Fibroblast of peridontal ligament (primary cell): ENCODE measurements around the gene SMG1.
"Not testable (repeated sequence)": the region's sequence is repeated elsewhere in the genome, so short reads cannot be mapped to it uniquely, and the experiment has no call there.

Experiments used
- DNase-seq: peaks from one replicate; pipeline ENCODE4 v3.0.0-alpha.2; 2010; ENCODE audit errors: extremely low read depth

SMG1 gene

DNA sequence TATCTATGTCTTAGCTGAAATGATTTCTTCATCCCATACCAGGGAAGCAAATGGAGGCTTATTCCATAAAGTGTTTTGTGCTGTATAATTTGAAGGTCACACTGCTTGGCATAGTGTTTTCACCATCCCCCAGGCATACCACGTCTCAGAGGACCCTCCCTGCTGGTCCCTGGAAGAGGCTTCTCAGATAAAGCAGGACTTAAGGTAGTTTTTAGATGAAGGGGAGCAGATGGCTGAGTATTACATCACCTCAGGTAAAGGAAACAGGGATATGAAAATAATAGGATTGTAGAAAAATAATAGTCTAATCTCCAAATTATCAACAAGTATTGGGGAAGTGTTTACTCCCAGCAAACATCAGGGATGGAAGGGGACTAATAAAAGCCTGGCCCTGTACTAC lies 7.3 kb upstream of the SMG1 start:
- DNase-seq, result no peak

DNA sequence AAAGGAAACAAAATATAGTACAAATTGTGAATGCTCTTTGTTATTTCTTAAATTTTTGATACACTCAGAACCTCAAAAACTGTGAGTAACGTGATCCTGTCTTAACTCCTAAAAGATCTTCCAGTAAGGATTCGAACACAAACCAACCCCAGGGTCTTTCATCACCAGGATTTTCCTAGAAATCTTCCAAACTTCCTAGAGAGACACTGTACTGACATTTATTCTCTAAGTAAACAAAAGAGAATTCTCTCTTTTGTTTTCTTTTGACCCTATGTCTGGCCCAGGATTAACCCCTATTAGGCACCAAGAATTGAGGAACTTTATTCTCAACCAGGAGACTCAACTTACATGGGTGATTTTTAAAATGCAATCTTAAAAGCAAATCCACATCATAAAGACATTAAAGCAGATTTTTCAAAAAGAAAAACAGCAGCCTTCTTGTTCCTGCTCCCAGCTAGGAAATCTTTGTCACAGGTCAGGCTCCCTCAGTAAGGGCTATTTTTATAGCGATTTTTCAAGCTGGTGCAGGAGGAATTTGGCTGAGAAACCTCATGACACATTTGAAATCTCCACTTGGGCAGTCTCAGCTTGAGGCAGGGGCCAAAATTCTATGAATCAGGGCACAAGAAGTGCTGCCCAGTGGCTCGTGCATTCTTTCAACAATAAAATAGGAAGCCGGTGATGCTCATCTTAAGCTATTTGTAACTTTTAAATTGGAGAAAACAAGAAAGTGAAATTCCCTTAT lies 6.2 kb upstream of the SMG1 start:
- DNase-seq, result peak; percentile 54

DNA sequence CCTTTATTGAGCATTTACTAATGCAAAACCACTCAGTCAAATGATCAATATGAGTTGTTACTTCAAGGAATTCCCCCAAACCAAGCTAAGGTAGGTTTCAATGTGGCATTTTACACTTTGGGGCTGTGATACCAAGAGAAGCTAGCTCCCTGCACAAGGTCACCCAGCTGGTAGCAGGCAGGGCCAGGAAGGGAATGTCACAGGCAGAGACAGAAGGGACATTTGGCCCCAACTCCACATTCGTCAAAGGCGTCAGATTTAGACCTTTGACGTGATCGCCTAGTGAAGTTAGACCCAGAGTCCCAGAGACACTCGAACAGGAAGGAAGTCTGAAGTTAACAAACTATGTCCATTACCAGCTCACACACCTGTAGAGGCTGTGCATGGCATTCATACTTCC lies 5.5 kb upstream of the SMG1 start:
- DNase-seq, result no peak

DNA sequence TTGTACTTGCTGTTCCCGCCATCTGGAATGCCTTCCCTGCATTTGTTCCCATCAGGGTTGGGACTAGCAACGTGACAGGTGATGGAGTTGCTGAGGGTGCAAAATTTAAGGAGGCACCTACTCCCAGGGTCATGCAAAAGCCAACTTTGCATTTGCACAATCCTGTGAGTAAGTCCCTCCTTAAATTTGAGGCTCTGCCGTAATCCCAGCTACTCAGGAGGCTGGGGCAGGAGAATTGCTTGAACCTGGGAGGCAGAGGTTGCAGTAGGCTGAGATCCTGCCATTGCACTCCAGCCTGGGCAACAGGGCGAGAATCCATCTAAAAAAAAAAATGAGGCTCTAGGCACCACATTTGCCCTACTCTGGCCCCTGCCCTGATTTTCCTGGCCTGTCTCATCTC lies 3.9 kb upstream of the SMG1 start:
- not testable (repeated sequence) for DNase-seq

DNA sequence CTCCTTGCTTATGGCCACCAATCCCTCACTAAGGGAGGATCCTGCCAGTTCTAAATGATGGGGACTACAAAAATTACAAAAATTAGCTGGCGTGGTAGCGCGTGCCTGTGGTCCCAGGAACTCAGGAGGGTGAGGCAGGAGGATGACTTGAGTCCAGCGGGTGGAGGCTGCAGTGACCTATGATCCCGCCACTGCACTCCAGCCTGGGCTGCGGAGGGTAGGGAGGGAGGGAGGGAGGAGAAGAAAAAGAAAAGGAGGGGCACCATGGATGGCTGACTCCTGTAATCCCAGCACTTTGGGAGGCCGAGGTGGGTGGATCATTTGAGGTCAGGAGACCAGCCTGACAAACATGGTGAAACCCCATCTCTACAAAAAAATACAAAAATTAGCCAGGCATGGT lies 1.9 kb upstream of the SMG1 start:
- DNase-seq, result not testable (repeated sequence)

DNA sequence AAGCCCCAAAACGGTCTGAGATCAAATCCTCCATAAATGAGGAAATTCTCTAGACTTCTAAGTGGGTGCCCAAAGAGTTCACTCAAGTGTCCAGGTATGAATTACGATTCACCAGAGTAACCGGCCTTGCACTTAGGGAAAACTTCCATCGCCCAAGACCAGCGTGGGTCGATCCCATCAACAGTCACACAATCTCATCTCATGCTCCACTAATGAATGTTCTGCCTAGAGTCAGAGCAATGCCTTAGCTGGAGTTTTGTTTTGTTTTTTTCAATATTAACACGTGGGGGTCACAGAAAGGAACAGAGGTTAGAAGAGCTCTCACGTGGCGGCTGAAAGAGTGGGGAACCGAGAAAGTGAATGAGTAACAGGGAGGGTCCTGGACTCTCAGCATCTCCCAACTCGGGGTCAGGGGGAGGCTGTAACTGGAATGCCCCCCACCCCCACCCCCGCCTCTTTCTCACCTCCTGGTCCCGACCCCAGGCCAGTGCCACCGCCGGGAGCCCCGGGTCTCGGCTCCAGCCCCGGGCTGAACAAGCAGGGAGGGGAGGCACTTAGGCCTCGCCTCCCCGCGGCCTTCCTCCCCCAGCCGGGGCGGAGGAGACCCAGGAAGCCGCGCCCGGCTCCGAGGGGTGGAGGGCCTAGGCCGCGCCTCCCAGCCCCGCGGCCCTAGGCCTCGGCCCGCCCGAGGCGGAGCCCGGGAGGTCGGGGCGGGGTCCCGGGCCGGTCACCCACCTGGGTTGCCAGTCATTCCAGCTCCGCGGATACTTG lies 808 bp downstream of the SMG1 start:
- peak; percentile 13 for DNase-seq

DNA sequence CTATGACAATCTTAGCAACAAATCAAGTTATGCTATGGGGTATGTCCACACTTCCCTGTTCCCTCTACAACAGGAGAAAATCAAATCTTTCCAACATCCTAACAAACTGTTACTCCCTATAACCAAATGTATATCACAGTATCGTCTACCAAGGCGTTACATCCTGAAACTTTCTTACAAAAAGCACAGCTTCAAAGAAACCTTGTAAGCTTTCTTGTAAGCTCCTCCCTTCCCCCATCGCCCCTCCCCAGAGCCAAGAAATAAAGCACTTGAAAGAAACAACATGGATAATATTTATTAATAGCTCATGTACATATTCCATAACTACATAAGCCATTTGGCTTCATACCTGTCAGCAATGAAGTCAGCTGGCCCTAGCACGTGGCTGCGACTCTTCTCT lies 2.3 kb downstream of the SMG1 start:
- not testable (repeated sequence) for DNase-seq

DNA sequence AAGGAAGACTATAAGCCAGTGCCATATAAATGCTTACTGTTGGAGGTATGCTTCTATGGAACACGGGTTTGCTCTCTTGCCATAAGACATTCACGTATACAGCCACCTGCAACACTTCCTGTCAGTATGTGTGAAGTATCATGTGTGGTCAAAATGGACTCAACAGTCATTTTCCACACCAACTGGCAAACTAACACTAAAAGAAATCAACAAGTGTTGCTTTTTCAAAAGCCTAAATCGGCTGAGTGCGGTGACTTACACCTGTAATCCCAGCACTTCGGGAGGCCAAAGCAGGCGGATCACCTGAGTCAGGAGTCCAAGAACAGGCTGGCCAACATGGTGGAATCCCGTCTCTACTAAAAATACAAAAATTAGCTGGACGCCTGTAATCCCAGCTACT lies 3.1 kb downstream of the SMG1 start:
- not testable (repeated sequence) for DNase-seq

DNA sequence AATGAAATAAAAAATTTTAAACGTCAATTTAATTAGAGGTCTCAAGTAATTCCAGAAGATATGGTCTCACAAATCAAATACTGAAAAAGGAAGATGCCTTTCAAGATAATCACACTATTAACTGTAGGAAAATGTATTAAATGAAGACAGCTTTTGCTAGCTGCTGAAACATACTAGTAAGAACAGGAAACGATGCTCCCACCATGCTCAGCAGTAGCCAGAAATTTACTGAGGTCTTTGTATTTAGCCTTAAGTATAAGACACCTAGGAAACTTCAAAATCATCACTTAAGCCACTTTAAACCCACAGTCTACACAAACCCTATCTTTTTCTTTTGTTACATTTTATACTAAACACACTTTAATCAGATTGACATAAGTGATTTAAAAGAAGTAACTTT lies 16.6 kb downstream of the SMG1 start:
- not testable (repeated sequence) for DNase-seq

DNA sequence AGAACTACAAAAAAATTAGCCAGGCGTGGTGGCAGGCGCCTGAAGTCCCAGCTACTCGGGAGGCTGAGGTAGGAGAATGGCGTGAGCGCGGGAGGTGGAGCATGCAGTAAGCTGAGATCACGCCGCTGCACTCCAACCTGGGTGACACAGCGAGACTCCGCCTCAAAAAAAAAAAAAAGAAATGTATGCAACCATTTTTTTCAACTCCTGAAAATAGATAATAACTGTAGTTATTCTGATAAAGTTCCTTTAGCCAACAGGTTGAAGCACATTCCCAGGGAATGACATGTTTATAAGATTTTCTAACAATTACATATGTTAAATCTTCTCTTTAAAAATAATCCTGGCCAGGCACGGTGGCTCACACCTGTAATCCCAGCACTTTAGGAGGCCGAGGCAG lies 17.5 kb downstream of the SMG1 start:
- not testable (repeated sequence) for DNase-seq

DNA sequence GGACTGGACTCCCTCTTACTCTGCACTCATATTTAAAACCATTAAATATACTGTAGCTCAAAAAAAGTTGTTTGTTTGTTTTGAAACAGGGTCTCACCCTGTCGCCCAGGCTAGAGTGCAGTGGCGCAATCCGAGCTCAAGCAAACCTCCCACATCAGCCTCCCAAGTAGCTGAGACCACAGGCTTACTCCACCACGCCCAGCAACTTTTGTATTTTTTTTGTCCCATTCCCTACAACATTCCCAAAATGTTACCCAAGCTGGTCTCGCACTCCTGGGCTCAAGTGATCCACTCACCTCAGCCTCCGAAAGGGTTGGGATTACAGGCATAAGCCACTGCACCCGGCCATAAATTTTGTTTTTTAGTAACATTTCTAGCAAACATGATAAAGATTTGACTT lies 23.4 kb downstream of the SMG1 start:
- not testable (repeated sequence) for DNase-seq

DNA sequence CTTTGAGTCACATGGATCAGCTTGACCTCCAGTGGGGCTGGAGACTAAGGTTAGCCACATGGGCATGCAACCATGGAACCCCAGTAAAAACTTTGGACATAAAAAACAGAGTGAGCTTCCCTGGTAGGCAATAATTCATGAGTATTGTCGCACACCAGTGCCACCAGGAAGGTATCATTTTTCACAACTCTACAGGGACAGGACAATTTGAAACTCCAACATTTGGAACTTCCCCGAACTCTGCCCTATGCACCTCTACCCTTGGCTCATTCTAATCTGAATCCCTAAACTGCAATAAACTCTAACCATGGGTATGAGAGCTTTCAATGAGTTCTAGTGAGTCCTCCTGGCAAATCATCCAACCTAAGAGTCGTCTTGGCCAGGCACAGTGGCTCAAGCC lies 24.2 kb downstream of the SMG1 start:
- DNase-seq, result not testable (repeated sequence)

DNA sequence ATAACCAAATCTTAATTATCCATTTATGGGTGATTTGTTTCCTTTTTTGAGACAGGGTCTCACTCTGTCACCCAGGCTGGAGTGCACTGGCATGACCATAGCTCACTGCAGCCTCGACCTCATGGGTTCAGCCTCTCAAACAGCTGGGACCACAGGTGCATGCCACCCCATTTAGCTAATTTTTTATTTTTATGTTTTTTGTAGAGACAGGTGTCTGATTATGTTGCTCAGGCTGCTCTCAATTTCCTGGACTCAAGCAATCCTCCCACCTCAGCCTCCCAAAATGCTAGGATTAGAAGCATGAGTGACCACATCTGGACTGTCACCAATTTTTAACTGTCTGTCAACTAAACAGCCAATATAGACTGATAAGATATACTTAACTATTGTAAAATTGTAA lies 25.0 kb downstream of the SMG1 start:
- DNase-seq, result not testable (repeated sequence)

DNA sequence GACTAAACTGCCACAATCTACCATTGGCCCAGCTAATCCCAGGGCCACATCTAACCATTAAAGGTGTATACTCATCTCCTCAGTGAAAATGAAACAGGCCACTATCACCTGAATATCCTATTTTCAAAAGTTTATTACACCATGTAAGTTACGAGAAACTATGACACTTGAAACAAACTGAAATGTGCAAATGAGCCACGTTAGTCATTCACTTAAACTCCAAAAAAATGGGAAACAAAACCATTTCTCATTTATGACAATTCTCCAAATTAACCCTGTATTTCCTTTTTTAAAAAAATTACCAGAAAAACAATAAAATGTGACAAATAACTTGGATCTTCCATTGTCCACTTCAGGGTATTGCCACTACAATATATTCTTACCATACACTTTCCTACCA lies 41.8 kb downstream of the SMG1 start:
- not testable (repeated sequence) for DNase-seq

DNA sequence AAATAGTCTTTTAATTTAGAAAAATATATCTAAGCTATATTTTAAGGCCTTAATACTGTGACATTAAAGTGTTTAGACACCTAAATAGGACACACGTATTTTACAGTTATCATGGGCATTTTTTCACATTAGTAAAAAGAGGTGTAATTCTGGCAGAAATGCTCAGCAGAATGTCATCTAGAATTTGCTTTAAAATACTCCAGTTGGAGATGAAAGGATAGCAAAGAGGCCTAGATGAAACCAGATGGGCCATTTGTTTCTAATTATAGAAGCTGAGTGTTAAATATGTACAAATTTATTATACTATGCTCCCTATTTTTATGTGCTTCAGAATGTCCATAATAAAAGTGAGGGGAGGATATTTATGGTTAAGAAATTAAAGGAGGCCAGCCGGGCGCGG lies 48.5 kb downstream of the SMG1 start:
- peak; percentile 5 for DNase-seq

DNA sequence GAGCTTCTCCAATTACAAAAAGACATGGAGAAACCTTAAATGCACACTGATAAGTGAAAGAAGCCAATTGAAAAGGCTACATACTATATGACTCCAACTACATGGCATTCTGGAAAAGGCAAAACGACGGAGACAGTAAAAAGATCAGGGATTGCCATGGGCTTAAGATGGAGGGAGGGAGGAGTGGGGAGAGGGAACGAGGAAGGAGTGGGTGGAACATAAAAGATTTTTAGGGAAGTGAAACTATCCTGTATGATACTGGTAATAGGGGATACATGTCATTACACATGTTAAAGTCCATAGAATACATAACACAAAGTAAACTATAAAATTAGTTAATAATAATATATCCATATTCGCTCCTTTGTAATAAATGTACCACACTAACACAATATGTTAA lies 48.9 kb downstream of the SMG1 start:
- not testable (repeated sequence) for DNase-seq

DNA sequence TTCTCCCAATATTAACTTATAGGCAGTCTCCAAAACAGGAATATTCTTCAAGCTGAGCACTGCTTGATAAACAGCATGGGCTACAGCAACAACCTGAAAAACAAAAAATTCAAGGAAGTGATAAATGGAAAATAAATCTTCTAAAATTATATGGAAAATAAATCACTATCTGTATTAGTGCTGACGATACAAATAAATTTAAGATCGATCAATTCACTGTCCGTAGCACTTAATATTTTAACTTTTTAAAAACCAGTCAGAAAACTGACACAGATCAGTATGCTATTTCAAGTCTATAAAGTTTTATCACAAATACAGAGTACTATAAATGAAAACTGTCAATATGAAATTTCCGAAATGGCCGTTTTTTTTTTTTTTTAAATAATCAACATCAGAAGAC lies 49.9 kb downstream of the SMG1 start:
- DNase-seq, result not testable (repeated sequence)

DNA sequence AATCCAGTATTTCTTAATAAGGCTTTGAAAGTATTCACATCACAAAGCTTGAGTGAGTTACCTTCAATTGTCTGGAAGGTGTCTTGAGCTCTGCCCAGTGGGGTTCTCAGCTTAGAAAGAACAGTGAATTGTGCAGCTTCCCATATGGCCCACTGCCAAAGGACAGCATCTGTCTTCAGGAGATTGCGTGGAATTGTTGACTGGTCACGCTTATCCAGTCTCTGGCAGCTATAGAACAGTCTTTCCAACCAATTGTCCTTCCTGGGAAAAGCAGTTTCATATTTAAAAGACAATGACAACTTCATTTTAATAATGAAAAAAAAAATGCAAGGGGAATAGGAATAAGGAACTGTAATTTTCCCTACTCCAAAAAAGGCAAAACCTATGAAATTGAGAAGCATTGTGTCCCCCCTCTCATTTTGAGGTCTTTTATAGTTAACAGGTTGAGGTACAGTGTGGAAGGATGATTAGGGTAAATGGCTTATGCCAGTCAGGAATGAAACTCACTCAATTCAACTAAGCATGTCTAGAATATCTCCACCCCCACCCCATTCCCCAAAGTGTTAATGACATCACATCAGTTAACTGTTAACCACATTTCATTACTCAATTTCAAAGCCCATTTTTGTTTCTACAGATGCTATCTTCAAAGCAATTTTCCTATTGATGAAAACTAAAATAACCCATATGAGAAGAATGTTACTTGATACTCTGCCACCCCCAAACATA lies 57.0 kb downstream of the SMG1 start:
- not testable (repeated sequence) for DNase-seq

DNA sequence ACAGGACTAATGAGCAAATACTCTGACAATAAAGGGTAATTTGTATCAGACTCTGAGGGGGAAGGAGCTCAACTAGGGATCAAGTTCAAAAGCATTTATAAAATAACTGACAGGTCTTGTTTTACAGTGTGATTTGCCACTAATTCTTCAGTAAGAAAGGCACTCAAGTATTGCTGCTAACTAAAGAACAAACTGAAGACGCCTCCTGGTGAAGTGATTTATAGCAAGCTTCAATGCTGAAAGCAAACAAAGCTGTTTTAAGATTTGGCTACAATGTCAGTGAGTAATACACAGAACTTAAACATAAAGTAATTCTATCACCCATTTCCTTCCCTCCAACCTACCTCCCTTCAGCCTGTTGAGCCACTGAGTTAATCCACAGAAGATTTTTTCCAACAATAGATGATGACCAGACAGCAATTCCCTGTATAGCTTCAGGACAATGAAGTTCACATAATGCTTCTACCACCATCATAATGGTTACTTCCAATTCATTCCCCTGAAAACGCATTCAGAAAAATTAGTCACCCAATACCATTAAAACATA lies 59.9 kb downstream of the SMG1 start:
- peak; percentile 75 for DNase-seq

DNA sequence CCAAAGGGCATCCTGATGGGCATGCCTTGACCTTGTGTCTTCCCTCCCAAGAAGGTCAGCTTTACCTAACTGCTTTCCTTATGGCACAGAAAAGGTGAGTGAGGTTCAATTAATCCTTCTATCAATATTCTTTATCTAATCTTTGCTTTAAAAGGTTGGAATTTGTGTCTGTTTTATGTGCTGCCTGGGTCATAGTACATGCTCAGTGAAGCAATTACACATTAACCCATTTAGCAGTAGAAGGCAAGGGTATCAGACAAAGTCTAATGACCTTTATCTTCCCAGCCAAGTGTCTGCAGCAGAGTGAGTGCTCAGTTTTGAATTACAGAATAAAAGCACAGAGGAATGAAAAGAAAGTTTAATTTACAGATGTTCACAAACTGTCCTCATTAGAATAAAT lies 63.3 kb downstream of the SMG1 start:
- DNase-seq, result not testable (repeated sequence)

DNA sequence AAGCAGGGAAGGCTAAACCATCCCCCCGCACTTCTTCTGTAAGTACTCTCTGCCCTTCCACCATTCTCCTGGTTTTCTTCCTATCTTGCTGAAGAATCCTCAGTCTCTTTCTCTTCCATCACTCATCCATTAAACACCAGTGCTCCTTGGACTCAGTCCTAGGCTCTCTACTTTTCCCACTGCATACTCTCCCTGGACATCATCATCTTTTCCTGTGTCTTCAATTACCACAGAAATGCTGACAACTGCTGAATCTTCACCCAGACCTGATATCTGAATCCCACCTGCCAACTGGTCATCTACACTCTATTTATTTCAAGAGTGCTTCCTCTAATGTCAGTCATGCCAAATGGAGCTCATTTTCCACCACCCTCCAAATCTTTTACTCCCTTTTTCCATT lies 71.0 kb downstream of the SMG1 start:
- DNase-seq, result no peak

DNA sequence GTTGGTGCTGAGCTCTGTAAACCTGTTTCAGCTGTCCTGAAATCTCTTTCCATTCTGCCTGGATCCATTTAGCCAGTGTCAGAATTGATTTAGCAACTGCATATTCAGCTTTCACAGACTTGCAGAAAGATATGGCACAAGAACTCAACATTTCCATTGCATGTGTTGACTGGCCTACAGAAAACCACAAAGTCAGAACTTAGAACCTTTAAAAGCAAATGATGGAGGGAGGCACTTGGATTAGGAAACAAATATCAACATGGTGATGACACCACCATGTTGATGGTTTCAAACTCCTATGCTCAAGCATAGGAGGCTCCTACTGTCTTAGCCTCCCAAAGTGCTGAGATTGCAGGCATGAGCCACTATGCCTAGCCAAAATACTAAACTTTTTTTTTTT lies 72.5 kb downstream of the SMG1 start:
- DNase-seq, result peak; percentile 6
